C4-2B (cell line): Measurements from ENCODE around the gene DNMT1.

Source experiments
- H3K27ac ChIP-seq: fragments of 450-650 bp; 2 replicates; pipeline ENCODE4 v1.5.1; 2017
- ZFX ChIP-seq: fragments of 450-650 bp; IDR thresholded peaks from 2 replicates; pipeline ENCODE4 v1.6.1; 2017
- TF ChIP-seq, protein P1 (sequence below): fragments of 450-650 bp; conservative IDR thresholded peaks from 2 replicates; pipeline ENCODE4 v1.5.1; 2017; ENCODE audit warnings: mild to moderate bottlenecking

Gene DNMT1

DNA sequence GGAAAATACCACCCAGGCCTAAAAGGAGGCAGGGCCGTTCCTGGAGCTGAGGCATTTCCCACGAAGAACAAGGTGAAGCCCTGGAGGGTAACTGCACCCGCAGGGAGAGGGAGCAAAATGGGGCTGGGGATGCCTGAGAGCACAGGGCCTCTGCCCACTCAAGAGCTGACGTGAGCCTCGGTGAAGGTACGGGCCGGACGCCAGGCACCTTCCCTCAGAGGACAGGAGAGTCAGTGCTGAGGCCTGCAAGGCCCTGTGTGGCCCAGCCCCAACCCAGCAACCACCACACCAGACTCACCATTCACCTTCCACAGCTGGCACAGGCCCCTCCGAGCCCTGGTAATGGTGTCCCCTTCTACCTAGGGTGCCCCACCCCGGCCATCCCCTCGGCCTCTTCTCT is 36.3 kb downstream of the DNMT1 start:
- TF ChIP-seq ZFX, result no peak
- TF ChIP-seq, protein P1, sequence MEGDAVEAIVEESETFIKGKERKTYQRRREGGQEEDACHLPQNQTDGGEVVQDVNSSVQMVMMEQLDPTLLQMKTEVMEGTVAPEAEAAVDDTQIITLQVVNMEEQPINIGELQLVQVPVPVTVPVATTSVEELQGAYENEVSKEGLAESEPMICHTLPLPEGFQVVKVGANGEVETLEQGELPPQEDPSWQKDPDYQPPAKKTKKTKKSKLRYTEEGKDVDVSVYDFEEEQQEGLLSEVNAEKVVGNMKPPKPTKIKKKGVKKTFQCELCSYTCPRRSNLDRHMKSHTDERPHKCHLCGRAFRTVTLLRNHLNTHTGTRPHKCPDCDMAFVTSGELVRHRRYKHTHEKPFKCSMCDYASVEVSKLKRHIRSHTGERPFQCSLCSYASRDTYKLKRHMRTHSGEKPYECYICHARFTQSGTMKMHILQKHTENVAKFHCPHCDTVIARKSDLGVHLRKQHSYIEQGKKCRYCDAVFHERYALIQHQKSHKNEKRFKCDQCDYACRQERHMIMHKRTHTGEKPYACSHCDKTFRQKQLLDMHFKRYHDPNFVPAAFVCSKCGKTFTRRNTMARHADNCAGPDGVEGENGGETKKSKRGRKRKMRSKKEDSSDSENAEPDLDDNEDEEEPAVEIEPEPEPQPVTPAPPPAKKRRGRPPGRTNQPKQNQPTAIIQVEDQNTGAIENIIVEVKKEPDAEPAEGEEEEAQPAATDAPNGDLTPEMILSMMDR, result no peak
- no peak overlapping the region for H3K27ac ChIP-seq

GRCh38 chr19:10158071-10158470 is 36.7 kb downstream of the DNMT1 start:
- H3K27ac ChIP-seq, result no peak overlapping the region
- TF ChIP-seq ZFX, result no peak
- TF ChIP-seq, protein P1, result no peak

GRCh38 chr19:10155839-10156238 is 38.9 kb downstream of the DNMT1 start:
- H3K27ac ChIP-seq, result no peak overlapping the region
- TF ChIP-seq, protein P1, result no peak
- TF ChIP-seq ZFX, result no peak

GRCh38 chr19:10152100-10152499 is 42.7 kb downstream of the DNMT1 start:
- TF ChIP-seq, protein P1, result no peak
- TF ChIP-seq ZFX, result no peak
- H3K27ac ChIP-seq, result no peak overlapping the region

GRCh38 chr19:10151521-10151920 is 43.2 kb downstream of the DNMT1 start:
- no peak overlapping the region for H3K27ac ChIP-seq

DNA sequence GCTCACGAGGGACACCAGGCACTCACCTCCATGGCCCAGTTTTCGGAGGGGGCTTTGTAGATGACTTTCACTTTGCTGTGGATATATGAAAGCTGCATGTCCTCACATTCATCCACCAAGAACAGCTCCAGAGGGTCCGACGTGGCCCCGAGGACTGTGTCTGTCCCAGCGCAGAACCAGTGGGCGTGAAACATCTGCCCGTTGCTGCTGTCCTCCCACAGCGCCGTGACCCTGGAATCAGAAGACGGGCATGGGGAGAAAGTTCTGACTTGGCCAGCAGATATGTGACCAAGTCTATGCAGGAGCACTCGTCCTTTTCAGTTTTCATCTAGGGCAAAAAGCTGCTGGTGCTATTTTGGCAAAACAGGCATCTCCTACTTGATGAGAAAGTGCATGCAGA is 45.3 kb downstream of the DNMT1 start:
- H3K27ac ChIP-seq, result no peak overlapping the region
- TF ChIP-seq, protein P1, result no peak
- no peak for TF ChIP-seq ZFX

More at GRCh38 chr19:10151521-10151920, 43.2 kb downstream of the DNMT1 start:
- TF ChIP-seq, protein P1, result no peak
- no peak for TF ChIP-seq ZFX

DNA sequence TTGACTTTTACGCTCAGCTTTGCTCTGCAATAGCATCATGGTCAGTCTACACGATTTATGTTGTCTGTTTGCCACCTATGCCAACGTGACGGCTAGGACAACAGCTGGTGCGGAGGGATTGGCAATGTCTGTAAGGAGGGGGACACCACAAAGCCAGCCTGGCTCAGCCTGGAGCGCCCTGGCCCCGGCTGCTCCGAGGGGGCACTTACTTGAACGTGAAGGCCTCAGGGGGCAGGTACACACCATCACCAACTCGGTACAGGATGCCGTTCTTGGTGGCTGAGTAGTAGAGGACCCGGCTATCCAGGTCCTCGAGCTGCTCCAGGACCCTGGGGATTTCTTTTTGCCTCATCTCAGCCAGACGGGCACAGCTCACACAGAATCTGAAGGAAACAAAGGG is 48.6 kb downstream of the DNMT1 start:
- TF ChIP-seq, protein P1, result no peak
- TF ChIP-seq ZFX, result no peak
- H3K27ac ChIP-seq, result no peak overlapping the region
